GM19099 (cell line): ENCODE measurements around the gene GABRR2.

Experiments used
- POLR2A ChIP-seq: IDR thresholded peaks from 3 replicates; pipeline ENCODE4 v1.6.1; 2011; ENCODE audit warnings: low read depth; ENCODE audit not compliant: insufficient read length; ENCODE audit errors: extremely low read depth

The GABRR2 gene

GRCh38 chr6:89257781-89258180, 57.3 kb downstream of the GABRR2 start:
- TF ChIP-seq POLR2A: no peak

- no peak for TF ChIP-seq POLR2A
Measured at GRCh38 chr6:89257346-89257745, 57.8 kb downstream of the GABRR2 start.

- no peak for TF ChIP-seq POLR2A
Measured at GRCh38 chr6:89255417-89255816, 59.7 kb downstream of the GABRR2 start.

- TF ChIP-seq POLR2A: no peak
Measured at GRCh38 chr6:89254569-89254968, 60.5 kb downstream of the GABRR2 start.

- no peak for TF ChIP-seq POLR2A
Measured at GRCh38 chr6:89252907-89253306, 62.2 kb downstream of the GABRR2 start.

GRCh38 chr6:89251976-89252375, 63.1 kb downstream of the GABRR2 start:
- TF ChIP-seq POLR2A: no peak

GRCh38 chr6:89251170-89251569, 63.9 kb downstream of the GABRR2 start:
- TF ChIP-seq POLR2A: no peak

GRCh38 chr6:89250239-89250638, 64.9 kb downstream of the GABRR2 start:
- no peak for TF ChIP-seq POLR2A

- no peak for TF ChIP-seq POLR2A
Measured at GRCh38 chr6:89244241-89244985, 70.7 kb downstream of the GABRR2 start.

- no peak for TF ChIP-seq POLR2A
Measured at GRCh38 chr6:89243331-89243629, 71.8 kb downstream of the GABRR2 start.

- TF ChIP-seq POLR2A: no peak
Measured at GRCh38 chr6:89242574-89243330, 72.3 kb downstream of the GABRR2 start.

GRCh38 chr6:89239338-89239737, 75.8 kb downstream of the GABRR2 start:
- no peak for TF ChIP-seq POLR2A

GRCh38 chr6:89237158-89237557, 77.9 kb downstream of the GABRR2 start:
- no peak for TF ChIP-seq POLR2A

- TF ChIP-seq POLR2A: no peak
Measured at GRCh38 chr6:89222712-89223039, 92.4 kb downstream of the GABRR2 start.

GRCh38 chr6:89221971-89222711, 93.0 kb downstream of the GABRR2 start:
- no peak for TF ChIP-seq POLR2A

- no peak for TF ChIP-seq POLR2A
Measured at GRCh38 chr6:89221129-89221528, 94.0 kb downstream of the GABRR2 start.

GRCh38 chr6:89217299-89217910, 97.7 kb downstream of the GABRR2 start, which contains the start of gene GABRR1:
TSS of gene GABRR1 (minus strand) at chr6:89217358. CDS start at chr6:89217322, 36 bp downstream.
- no peak for TF ChIP-seq POLR2A
